Neural progenitor cell (in vitro differentiated cells): ENCODE results near the gene SIRT6. TPM values are rescaled to one million over a fixed set of nuclear protein-coding genes. Genes with fewer than 3 reads are reported as not detected.
"Not testable (repeated sequence)": the region's sequence is repeated elsewhere in the genome, so short reads cannot be mapped to it uniquely, and the experiment has no call there.

Experiments used
- DNase-seq: peaks from one replicate; pipeline ENCODE4 v3.0.0-alpha.2; 2016; ENCODE audit warnings: low spot score
- H2AFZ ChIP-seq: fragments of 200-600 bp; sonication (generic); replicated peaks from 2 replicates; pipeline ENCODE4 v1.6.1; 2016; ENCODE audit warnings: antibody characterized with exemption
- H3F3A ChIP-seq: fragments of 200-600 bp; sonication (generic); 2 replicates; pipeline ENCODE4 v1.6.1; 2016; ENCODE audit warnings: antibody characterized with exemption, low read depth
- H3K27ac ChIP-seq: fragments of 200-600 bp; sonication (generic); 2 replicates; pipeline ENCODE4 v1.5.1; 2016; ENCODE audit warnings: mild to moderate bottlenecking
- H3K27me3 ChIP-seq: fragments of 200-600 bp; sonication (generic); 2 replicates; pipeline ENCODE4 v1.6.1; 2016; ENCODE audit warnings: mild to moderate bottlenecking, moderate library complexity
- H3K36me3 ChIP-seq: fragments of 200-600 bp; sonication (generic); 2 replicates; pipeline ENCODE4 v1.5.1; 2016
- H3K4me1 ChIP-seq: fragments of 200-600 bp; sonication (generic); 2 replicates; pipeline ENCODE4 v1.6.1; 2016; ENCODE audit warnings: mixed run types
- H3K4me2 ChIP-seq: fragments of 200-600 bp; sonication (generic); 2 replicates; pipeline ENCODE4 v1.6.1; 2016
- H3K4me3 ChIP-seq: fragments of 200-600 bp; sonication (generic); 2 replicates; pipeline ENCODE4 v1.5.1; 2016
- H3K79me2 ChIP-seq: fragments of 200-600 bp; sonication (generic); 2 replicates; pipeline ENCODE4 v1.6.1; 2016; ENCODE audit warnings: low read depth
- H3K9ac ChIP-seq: fragments of 200-600 bp; sonication (generic); 2 replicates; pipeline ENCODE4 v1.6.1; 2016
- H3K9me3 ChIP-seq: fragments of 200-600 bp; sonication (generic); 2 replicates; pipeline ENCODE4 v1.5.1; 2016; ENCODE audit warnings: low read depth
- H4K20me1 ChIP-seq: fragments of 200-600 bp; sonication (generic); 2 replicates; pipeline ENCODE4 v1.6.1; 2016; ENCODE audit warnings: low read depth
- H3K27ac Mint-ChIP-seq: 3 replicates; pipeline ENCODE4 v1.8.0; 2021; ENCODE audit warnings: mixed read lengths
- H3K27me3 Mint-ChIP-seq: 2 replicates; pipeline ENCODE4 v1.8.0; 2022; ENCODE audit warnings: low read depth, mild to moderate bottlenecking, inconsistent platforms, moderate library complexity, mixed read lengths; ENCODE audit not compliant: insufficient read depth
- H3K36me3 Mint-ChIP-seq: 3 replicates; pipeline ENCODE4 v1.8.0; 2021; ENCODE audit warnings: mixed read lengths
- H3K4me1 Mint-ChIP-seq: 3 replicates; pipeline ENCODE4 v1.8.0; 2021; ENCODE audit warnings: mixed read lengths
- H3K4me3 Mint-ChIP-seq: 3 replicates; pipeline ENCODE4 v1.8.0; 2021; ENCODE audit warnings: mild to moderate bottlenecking, moderate library complexity, mixed read lengths
- H3K9me3 Mint-ChIP-seq: 3 replicates; pipeline ENCODE4 v1.8.0; 2020; ENCODE audit warnings: mixed read lengths
- EZH2 ChIP-seq: fragments of 200-600 bp; sonication (generic); IDR thresholded peaks from 2 replicates; pipeline ENCODE4 v1.6.1; 2017; ENCODE audit warnings: antibody characterized with exemption, mild to moderate bottlenecking, moderate library complexity
- EZH2phosphoT487 ChIP-seq: fragments of 200-600 bp; sonication (generic); IDR thresholded peaks from 2 replicates; pipeline ENCODE4 v1.6.1; 2017; ENCODE audit warnings: antibody characterized with exemption
- total RNA-seq: library from RNA; depleted of rRNA; stranded (reverse); fragments of >200 nt; gene quantifications from 2 replicates; pipeline ENCODE4 v1.2.3, GENCODE V29; 2015; ENCODE audit warnings: low replicate concordance
- TF ChIP-seq, protein P1 (sequence below): fragments of 200-600 bp; sonication (generic); IDR thresholded peaks from 2 replicates; pipeline ENCODE4 v1.5.1; 2017; ENCODE audit warnings: antibody characterized with exemption, mild to moderate bottlenecking

The SIRT6 gene
- total RNA-seq, 1 donor from 2014 or later = 20.1 TPM

DNA sequence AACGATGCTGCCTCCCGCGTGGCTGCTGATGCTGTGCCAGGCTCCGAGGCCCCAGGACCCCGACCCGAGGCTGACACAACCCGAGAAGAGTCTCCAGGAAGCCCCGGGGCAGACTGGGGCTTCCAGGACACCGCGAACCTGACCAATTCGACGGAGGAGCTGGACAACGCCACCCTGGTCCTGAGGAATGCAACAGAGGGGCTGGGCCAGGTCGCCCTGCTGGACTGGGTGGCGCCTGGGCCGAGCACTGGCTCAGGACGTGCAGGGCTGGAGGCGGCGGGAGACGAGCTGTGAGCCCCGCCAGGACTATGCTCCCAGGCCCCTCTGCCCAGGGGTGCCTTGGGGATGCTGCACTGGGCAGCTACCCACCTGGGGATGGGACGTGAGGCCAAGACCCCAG, 10.7 kb downstream of the SIRT6 start:
- H3K4me3 ChIP-seq = no peak overlapping the region
- TF ChIP-seq EZH2phosphoT487 = no peak
- no peak for TF ChIP-seq EZH2
- TF ChIP-seq, protein P1, sequence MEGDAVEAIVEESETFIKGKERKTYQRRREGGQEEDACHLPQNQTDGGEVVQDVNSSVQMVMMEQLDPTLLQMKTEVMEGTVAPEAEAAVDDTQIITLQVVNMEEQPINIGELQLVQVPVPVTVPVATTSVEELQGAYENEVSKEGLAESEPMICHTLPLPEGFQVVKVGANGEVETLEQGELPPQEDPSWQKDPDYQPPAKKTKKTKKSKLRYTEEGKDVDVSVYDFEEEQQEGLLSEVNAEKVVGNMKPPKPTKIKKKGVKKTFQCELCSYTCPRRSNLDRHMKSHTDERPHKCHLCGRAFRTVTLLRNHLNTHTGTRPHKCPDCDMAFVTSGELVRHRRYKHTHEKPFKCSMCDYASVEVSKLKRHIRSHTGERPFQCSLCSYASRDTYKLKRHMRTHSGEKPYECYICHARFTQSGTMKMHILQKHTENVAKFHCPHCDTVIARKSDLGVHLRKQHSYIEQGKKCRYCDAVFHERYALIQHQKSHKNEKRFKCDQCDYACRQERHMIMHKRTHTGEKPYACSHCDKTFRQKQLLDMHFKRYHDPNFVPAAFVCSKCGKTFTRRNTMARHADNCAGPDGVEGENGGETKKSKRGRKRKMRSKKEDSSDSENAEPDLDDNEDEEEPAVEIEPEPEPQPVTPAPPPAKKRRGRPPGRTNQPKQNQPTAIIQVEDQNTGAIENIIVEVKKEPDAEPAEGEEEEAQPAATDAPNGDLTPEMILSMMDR = no peak
- Mint-ChIP-seq H3K4me1 (peaks cover 3% of the 10 kb centered on the region), H3K4me3 (no peak overlapping the region), H3K27me3 (peaks cover 16% of the 10 kb centered on the region), H3K36me3 (no peaks in the 10 kb centered on the region), H3K9me3 (no peaks in the 10 kb centered on the region), H3K27ac (no peak overlapping the region)
- no peaks in the 10 kb centered on the region for H3K79me2 ChIP-seq
- no peaks in the 10 kb centered on the region for H3K36me3 ChIP-seq
- H3K4me2 ChIP-seq = no peak overlapping the region
- no peak overlapping the region for H3K9ac ChIP-seq
- H3K4me1 ChIP-seq = no peaks in the 10 kb centered on the region
- H2AFZ ChIP-seq = no peak overlapping the region
- H4K20me1 ChIP-seq = peaks cover 34% of the 10 kb centered on the region
- H3K9me3 ChIP-seq = no peaks in the 10 kb centered on the region
- no peaks in the 10 kb centered on the region for H3F3A ChIP-seq
- peaks cover 58% of the 10 kb centered on the region for H3K27me3 ChIP-seq
- H3K27ac ChIP-seq = no peak overlapping the region
- DNase-seq = no peak

DNA sequence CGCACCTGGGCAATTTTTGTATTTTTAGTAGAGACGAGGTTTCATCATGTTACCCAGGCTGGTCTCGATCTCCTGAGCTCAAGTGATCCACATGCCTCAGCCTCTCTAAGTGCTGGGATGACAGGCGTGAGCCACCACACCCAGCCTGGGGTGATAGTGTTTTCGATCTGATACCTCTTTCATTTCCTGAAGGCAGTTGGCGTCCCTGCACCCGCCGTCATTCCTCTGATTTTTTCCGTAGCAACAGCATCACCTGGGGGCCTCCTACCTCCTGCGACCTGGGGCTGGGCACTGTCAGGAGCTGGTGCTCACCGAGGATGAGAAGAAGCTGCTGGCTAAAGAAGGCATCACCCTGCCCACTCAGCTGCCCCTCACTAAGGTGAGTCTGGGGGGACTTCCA, 18.1 kb downstream of the SIRT6 start:
- TF ChIP-seq, protein P1 = no peak
- TF ChIP-seq EZH2phosphoT487 (no peak), EZH2 (no peak)
- H3K9me3 ChIP-seq = no peaks in the 10 kb centered on the region
- no peaks in the 10 kb centered on the region for H4K20me1 ChIP-seq
- no peak overlapping the region for H2AFZ ChIP-seq
- Mint-ChIP-seq H3K4me3 (no peak overlapping the region), H3K27ac (no peak overlapping the region), H3K36me3 (no peaks in the 10 kb centered on the region), H3K9me3 (no peaks in the 10 kb centered on the region), H3K4me1 (no peaks in the 10 kb centered on the region), H3K27me3 (peaks cover 14% of the 10 kb centered on the region)
- H3K4me3 ChIP-seq = no peak overlapping the region
- H3K36me3 ChIP-seq = no peaks in the 10 kb centered on the region
- no peak for DNase-seq
- no peaks in the 10 kb centered on the region for H3K79me2 ChIP-seq
- no peak overlapping the region for H3K9ac ChIP-seq
- no peaks in the 10 kb centered on the region for H3F3A ChIP-seq
- no peak overlapping the region for H3K4me2 ChIP-seq
- peaks cover 45% of the 10 kb centered on the region for H3K27me3 ChIP-seq
- no peaks in the 10 kb centered on the region for H3K4me1 ChIP-seq
- no peak overlapping the region for H3K27ac ChIP-seq

DNA sequence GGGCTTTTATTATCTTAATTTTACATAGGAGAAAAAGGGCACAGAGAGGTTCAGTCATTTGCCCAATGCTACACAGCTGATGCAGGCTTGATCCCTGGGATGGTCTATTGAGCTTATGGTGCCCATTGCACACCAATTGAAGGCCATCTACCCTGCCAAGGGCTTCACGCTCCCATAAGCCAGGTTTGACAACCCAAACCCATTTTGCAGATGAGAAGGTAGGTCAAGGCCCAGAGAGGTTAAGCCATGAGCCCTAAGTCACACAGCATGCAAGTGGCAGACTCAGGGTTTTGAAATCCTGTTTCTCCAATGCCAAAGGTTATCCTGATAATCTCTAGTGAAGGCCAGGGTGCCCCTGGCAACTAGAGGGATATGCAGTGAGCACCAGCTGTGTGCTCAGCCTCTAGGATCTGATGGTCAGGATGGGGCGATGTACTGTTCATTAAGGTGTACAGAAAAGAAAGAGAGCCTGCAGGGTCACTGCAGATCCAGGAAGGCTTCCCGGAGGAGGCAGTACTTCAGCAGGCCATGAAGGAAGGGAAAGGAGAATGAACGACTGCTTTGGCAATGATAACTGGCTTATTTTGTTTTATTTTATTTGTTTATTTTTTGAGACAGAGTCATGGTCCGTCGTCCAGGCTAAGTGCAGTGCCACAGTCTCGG, 20.8 kb downstream of the SIRT6 start:
- H3K4me2 ChIP-seq = no peak overlapping the region
- no peak overlapping the region for H3K27ac ChIP-seq
- TF ChIP-seq, protein P1 = no peak
- TF ChIP-seq EZH2phosphoT487 = no peak
- TF ChIP-seq EZH2 = no peak
- no peaks in the 10 kb centered on the region for H3K4me1 ChIP-seq
- H3K36me3 ChIP-seq = no peaks in the 10 kb centered on the region
- Mint-ChIP-seq H3K4me1 (no peaks in the 10 kb centered on the region), H3K27ac (no peak overlapping the region), H3K27me3 (peaks cover 13% of the 10 kb centered on the region), H3K4me3 (no peak overlapping the region), H3K9me3 (no peaks in the 10 kb centered on the region), H3K36me3 (no peaks in the 10 kb centered on the region)
- H3K27me3 ChIP-seq = peaks cover 28% of the 10 kb centered on the region
- H3K79me2 ChIP-seq = no peaks in the 10 kb centered on the region
- H4K20me1 ChIP-seq = no peaks in the 10 kb centered on the region
- H3K4me3 ChIP-seq = no peak overlapping the region
- H3K9me3 ChIP-seq = no peaks in the 10 kb centered on the region
- no peak overlapping the region for H3K9ac ChIP-seq
- H2AFZ ChIP-seq = no peak overlapping the region
- no peaks in the 10 kb centered on the region for H3F3A ChIP-seq
- no peak for DNase-seq

DNA sequence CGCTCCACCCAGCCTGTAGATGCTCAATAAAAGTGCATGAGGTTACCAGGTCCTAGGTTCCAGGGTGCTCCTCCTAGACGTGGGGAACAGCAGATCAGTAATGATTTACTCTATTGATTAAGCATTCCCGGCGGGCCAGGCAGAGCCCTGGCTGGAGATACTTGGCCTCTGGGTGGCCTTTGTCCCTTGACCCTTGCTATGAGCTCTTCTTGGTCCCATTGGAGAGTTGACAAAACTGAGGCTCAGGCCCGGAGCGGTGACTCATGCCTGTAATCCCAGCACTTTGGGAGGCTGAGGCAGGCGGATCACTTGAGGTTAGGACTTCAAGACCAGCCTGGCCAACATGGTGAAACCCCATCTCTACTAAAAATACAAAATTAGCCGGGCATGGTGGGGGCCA, 24.4 kb downstream of the SIRT6 start:
- H3K27me3 ChIP-seq, H2AFZ ChIP-seq, H3K9me3 ChIP-seq, H3K9ac ChIP-seq, H3K27ac ChIP-seq, H4K20me1 ChIP-seq, H3K4me1 ChIP-seq, DNase-seq, H3K4me1 Mint-ChIP-seq, H3K9me3 Mint-ChIP-seq, H3K79me2 ChIP-seq, H3K36me3 ChIP-seq, H3K4me3 ChIP-seq, H3K4me2 ChIP-seq, H3K36me3 Mint-ChIP-seq, H3F3A ChIP-seq, H3K4me3 Mint-ChIP-seq, H3K27ac Mint-ChIP-seq: not testable (repeated sequence)
- H3K27me3 Mint-ChIP-seq = peaks cover 13% of the 10 kb centered on the region
